ENCODE results near the gene DTNBP1. TPM values are rescaled to one million over a fixed set of nuclear protein-coding genes. Genes with fewer than 3 reads are reported as not detected.

The DTNBP1 gene
- total RNA-seq, 1 experiment from 2014 or later: 28.2 TPM

GRCh38 chr6:15620611-15621010 is 42.2 kb downstream of the DTNBP1 start:
- no peak for TF ChIP-seq EZH2 (IDR thresholded peaks at IDR 0.05; ENCODE audit: borderline replicate concordance, low read depth, low read length, poor library complexity, severe bottlenecking)
- no peak for TF ChIP-seq CTCF (conservative IDR thresholded peaks at IDR 0.05; ENCODE audit: low read depth, low read length)
- peak overlapping the region; percentile 38 for H3K27ac ChIP-seq (ENCODE audit: low read depth, low read length, poor library complexity, severe bottlenecking)
- peaks cover 80% of the 10 kb centered on the region for H3K4me1 ChIP-seq (ENCODE audit: insufficient read depth, low read length, poor library complexity, severe bottlenecking)
- ChIA-PET POLR2A (ENCODE audit: low non-redundant PET) (no interaction called here), CTCF (no interaction called here)
- no TSS peak for BruUV-seq (replicated peaks)
- peak; percentile 75 for DNase-seq (ENCODE audit: low spot score)
- intact Hi-C loops (cut with micrococcal nuclease; ENCODE audit: unreplicated experiment): loop anchor here (5.0 to 10.0 kb wide), 6 partner anchors 98 to 1486 kb away; partner anchors contain the start of gene JARID2
- no peaks in the 10 kb centered on the region for H3K27me3 ChIP-seq (replicated peaks; ENCODE audit: insufficient read depth, low read depth, low read length, poor library complexity)
- H3K4me3 ChIP-seq (ENCODE audit: low read depth, low read length, poor library complexity, severe bottlenecking): no peak overlapping the region
- no peaks in the 10 kb centered on the region for H3K9me3 ChIP-seq (ENCODE audit: low read depth, low read length, poor library complexity, severe bottlenecking)
- H3K36me3 ChIP-seq (ENCODE audit: insufficient read depth, low read length, poor library complexity, severe bottlenecking): no peaks in the 10 kb centered on the region

- ChIA-PET POLR2A (ENCODE audit: low non-redundant PET) (no interaction called here), CTCF (no interaction called here)
- no peak overlapping the region for H3K27ac ChIP-seq (ENCODE audit: low read depth, low read length, poor library complexity, severe bottlenecking)
- peaks cover 68% of the 10 kb centered on the region for H3K4me1 ChIP-seq (ENCODE audit: insufficient read depth, low read length, poor library complexity, severe bottlenecking)
- H3K4me3 ChIP-seq (ENCODE audit: low read depth, low read length, poor library complexity, severe bottlenecking): no peak overlapping the region
- no peaks in the 10 kb centered on the region for H3K9me3 ChIP-seq (ENCODE audit: low read depth, low read length, poor library complexity, severe bottlenecking)
- H3K27me3 ChIP-seq (replicated peaks; ENCODE audit: insufficient read depth, low read depth, low read length, poor library complexity): no peaks in the 10 kb centered on the region
- no TSS peak for BruUV-seq (replicated peaks)
- H3K36me3 ChIP-seq (ENCODE audit: insufficient read depth, low read length, poor library complexity, severe bottlenecking): no peaks in the 10 kb centered on the region
- intact Hi-C loops (cut with micrococcal nuclease; ENCODE audit: unreplicated experiment): no loop called here
- DNase-seq (ENCODE audit: low spot score): no peak
- no peak for TF ChIP-seq CTCF (conservative IDR thresholded peaks at IDR 0.05; ENCODE audit: low read depth, low read length)
- no peak for TF ChIP-seq EZH2 (IDR thresholded peaks at IDR 0.05; ENCODE audit: borderline replicate concordance, low read depth, low read length, poor library complexity, severe bottlenecking)
These were observed 43.5 kb downstream of the DTNBP1 start for GRCh38 chr6:15619330-15619729.

GRCh38 chr6:15618685-15619084 is 44.1 kb downstream of the DTNBP1 start:
- ChIA-PET POLR2A (ENCODE audit: low non-redundant PET) (interaction anchor here (0.7 kb wide), 1 partner anchor 507 kb away, joined by 6 read pairs; no protein-coding TSS in a partner anchor), CTCF (no interaction called here)
- intact Hi-C loops (cut with micrococcal nuclease; ENCODE audit: unreplicated experiment): no loop called here
- BruUV-seq (replicated peaks): no TSS peak
- peaks cover 62% of the 10 kb centered on the region for H3K4me1 ChIP-seq (ENCODE audit: insufficient read depth, low read length, poor library complexity, severe bottlenecking)
- H3K27ac ChIP-seq (ENCODE audit: low read depth, low read length, poor library complexity, severe bottlenecking): no peak overlapping the region
- H3K4me3 ChIP-seq (ENCODE audit: low read depth, low read length, poor library complexity, severe bottlenecking): no peak overlapping the region
- H3K27me3 ChIP-seq (replicated peaks; ENCODE audit: insufficient read depth, low read depth, low read length, poor library complexity): no peaks in the 10 kb centered on the region
- no peaks in the 10 kb centered on the region for H3K9me3 ChIP-seq (ENCODE audit: low read depth, low read length, poor library complexity, severe bottlenecking)
- DNase-seq (ENCODE audit: low spot score): no peak
- TF ChIP-seq EZH2 (IDR thresholded peaks at IDR 0.05; ENCODE audit: borderline replicate concordance, low read depth, low read length, poor library complexity, severe bottlenecking): no peak
- TF ChIP-seq CTCF (conservative IDR thresholded peaks at IDR 0.05; ENCODE audit: low read depth, low read length): no peak
- peaks cover 5% of the 10 kb centered on the region for H3K36me3 ChIP-seq (ENCODE audit: insufficient read depth, low read length, poor library complexity, severe bottlenecking)

Data from A673 (cell line).